Inflammatory macrophage treated with lipopolysaccharide for 1 hour (primary cell): Measurements from ENCODE around the gene CRYBA4.

Experiments
- DNase-seq, 2 donors: peaks; one replicate each; pipeline ENCODE4 v3.0.0-alpha.2; 2020 to 2022

CRYBA4 gene

DNA sequence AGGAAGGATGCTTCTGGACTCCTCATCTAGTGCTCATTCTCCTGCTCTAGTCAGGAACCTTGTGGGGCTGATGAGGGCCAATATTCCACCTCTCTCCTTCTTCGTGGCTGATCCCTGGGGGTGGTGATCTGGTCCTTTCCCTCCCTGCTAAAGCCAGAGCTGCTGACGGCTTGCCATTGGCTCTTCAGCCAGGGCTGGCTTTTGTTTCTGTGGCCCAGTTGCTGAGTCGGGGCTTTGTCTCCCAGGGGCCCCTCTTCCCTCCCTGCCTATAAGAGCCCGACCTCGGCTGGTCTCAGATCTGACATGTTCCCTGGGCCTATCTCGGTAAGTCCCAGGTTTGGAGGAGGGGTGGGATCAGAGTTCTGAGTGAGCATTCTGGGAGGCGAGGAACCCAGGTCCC, at the start of gene CRYBA4:
TSS of gene CRYBA4 (plus strand) at position 301 of the 400 bp plus-strand sequence. CDS start 634 bp downstream, outside the sequence.
- DNase-seq, result no peak

DNA sequence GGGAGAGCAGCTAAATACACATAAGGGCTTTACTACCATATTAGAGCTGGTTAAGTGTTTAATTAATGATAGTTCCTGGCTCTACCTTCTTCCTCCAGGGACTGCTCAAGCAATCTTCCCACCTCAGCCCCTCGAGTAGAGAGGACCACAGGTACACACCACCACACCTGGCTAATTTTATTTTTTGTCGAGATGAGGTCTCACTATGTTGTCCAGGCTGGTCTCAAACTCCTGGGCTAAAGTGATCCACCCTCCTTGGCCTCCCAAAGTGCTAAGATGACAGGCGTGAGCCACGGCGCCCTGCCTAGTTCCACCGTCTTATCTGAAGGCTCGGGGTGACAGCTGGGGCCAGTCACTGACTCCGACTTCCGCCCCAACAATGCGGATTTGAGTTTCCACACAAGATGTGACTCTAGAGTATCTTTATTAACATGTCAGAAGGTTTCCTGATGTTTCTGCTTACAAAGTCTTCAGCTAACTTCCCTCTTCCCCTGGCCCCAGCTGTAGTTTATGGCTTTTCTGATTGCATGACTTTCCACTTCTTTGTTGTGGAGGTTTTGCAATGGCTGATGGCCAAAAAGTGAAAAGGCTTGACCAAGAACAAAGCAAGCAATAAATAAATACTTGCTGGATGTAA, 48.6 kb upstream of the CRYBA4 start:
- peak; percentile 87 to 88 for DNase-seq

DNA sequence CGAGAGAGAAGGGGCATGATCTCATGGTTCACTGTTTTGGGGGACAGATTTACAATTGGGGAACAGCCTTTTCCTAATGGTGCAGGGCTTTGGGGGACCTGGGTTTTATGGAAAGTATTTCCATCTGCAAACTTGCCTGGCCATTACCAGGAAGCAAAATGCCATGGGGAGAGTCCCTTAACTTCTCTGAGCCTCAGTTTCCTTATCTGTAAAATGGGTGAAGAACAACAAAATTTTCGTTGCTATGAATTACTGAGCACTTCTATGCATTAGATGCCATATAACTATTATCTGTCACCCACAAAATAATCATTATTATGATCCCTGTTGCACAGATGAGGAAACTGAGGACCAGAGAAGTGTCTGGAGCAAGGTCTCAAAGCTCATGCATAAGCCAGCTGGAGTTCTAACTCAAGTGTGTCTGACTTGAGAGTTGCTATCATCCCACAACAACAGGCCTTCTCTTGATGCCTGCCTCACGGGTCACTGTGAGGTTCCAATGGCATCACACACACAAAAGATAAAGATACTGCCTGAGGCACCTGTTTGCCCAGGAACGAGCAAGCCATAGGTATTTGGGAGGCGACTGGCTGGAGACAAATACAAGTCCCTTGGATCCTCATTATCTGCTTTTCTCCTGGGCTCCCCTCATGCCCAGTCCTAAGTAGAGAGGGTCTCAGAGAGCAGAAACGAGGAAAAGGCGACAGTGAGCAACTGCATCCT, 47.6 kb upstream of the CRYBA4 start:
- no peak for DNase-seq

DNA sequence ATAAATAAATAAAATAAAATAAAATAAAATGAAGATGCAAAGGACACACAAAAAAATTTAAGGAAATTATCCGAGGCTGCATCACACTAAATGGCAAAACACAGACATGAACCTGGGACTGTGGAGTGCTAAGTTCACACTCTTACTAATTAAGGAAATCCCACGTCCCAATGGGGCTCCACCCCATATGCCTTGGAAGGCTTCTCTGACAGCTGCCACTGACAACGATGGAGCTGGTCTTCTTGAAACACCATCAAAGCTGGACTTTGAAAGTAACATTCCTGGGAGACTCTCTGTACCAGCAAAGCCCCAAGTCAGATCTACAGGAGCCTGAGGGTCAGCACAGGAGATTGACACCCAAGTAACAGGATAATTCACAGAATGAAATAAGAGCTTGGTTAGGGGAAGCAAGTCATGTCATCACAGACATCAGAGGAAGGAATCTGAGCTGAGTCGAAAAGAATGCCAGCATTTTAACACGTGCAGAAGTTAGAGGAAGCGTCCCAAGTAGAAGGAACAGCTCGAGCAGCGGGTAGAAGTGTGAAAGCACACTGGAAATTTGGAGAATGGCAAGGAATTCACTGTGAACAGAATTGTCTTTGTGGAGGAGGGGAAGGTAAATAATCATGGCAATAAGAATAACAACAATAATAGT, 45.6 kb upstream of the CRYBA4 start:
- peak; percentile 63 to 68 for DNase-seq

DNA sequence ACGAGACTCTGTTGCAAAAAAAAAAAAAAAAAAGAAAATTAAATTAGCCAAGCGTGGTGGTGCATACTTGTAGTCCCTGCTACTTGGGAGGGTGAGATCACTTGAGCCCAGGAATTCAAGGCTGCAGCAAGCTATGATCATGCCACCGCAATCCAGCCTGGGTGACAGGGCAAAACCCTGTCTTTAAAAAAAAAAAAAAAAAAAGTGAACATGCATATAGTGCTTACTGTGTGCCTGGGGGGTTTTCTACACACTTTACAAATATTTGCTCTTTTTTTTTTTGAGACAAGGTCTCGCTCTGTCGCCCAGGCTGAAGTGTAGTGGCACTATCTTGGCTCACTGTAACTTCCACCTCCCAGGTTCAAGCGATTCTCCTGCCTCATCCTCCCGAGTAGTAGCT, 44.7 kb upstream of the CRYBA4 start:
- no peak for DNase-seq

DNA sequence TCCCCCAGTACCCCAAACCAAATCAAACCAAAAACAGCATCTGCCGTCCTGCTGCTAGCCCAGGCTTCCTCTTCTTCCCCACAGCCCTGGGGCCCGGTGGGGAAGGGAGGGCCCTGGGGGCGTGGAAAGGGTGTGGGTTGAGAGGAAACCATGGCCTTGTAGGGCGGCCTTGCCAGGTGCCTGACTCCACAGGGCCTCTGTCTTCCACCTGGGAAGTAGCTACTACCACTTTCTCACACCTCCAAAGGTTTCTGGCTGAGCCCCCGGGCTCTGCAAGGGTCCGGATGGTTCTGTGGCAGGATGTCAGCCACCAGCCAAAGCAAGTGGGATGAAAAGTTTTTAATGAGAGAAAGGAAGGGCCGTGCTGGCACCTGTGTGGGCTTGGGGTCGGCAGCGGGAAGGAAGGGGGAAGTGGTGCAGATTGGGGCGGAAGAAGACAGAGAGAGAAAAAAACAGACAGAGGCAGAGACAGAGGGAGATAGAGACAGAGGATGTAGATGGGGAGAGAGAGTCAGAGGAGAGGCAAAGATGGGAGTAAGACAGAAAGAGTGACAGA, 42.4 kb upstream of the CRYBA4 start:
- DNase-seq, result peak; percentile 26 to 47

DNA sequence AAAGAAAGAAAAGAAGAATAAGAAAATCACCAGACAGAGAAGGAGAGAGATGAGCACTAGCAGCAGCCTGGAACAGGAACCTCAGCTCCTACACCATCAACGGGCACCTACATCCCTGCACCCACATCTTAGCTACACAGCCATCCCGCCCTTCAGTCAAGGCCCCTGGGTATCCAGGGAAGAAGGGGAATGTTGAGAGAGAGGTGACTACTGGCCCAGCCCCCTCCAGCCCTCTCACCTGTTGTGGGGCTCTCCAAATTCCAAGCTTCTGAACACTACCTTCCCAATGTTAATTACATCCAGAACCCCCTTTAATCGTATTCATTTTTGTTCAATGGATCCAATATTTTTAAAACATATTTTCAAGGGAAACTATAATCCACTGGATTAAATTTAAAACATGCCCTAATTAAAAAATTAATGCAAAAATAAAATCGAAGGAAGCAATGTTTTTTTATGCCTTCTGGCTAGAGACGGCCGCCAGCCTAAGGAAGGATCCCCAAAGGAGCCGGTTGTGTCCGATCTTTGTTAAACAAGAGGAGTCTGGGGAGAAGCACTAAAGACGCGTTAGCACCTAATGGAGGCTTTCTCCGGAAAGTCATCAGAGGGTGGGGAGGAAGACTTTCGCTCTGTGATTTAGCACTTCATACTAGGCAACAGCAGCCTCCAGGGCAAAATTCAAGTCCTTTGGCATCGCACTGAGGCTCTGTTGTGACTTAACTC, 41.4 kb upstream of the CRYBA4 start:
- DNase-seq, result no peak

DNA sequence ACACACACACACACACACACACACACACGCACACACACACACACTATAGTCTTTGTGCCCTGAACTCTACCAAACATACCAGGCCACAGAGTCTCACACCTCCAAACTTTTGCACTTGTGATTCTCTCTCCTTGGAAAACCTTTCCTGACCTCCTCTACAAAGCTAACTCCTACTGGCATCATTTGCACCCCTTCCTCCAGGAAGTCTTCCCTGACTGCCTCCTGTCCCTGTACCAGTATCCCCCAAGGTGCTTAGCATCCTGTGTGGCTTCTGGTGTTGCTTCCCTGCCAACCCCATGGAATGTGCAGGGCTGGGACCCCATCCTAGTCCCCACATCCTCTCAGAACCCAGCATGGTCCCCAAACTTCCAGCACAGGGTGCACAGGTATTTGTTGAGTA, 40.7 kb upstream of the CRYBA4 start:
- no peak for DNase-seq

DNA sequence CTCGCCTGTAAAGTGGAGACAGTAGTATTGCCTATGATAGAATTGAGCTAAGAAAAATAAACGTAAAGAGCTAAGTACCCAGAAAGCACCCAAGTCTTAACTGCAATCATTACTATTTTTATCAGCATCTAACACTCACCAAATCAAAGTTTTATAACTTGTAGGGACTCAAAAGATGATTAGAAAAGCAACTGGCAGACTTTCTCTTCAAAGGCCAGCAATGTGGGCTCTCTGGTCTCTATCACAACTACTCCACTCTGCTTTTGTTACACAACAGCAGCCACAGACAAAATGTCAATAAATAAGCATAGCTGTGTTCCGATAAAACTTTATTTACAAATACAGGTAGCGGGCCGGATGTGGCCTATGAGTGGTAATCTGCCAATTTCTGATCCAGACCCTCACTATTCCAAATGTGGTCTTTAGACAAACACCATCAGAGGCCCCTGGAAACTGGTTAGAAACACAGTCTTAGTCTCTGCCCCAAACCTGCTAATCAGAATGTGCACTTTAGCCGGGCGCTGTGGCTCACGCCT, 40.1 kb upstream of the CRYBA4 start:
- DNase-seq, result no peak

DNA sequence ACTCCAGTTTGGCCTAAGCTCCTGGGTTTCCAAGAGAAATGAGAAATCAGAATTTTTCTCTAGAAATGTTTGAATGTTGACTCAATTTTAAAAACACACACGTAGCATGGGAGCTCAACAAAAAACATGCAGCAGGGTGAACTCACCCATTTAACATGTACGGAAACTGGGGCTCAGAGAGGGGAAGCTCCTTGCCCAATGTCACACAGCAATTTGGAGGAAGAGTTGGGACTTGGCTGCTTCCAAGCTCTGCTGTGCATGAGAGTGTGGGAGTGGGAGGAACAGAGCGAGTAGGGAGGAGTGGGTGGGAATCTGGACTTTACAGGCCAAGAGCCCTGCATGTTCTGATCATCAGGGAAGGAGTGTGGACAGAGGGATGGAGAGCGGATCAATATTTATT, 37.8 kb upstream of the CRYBA4 start:
- no peak for DNase-seq

DNA sequence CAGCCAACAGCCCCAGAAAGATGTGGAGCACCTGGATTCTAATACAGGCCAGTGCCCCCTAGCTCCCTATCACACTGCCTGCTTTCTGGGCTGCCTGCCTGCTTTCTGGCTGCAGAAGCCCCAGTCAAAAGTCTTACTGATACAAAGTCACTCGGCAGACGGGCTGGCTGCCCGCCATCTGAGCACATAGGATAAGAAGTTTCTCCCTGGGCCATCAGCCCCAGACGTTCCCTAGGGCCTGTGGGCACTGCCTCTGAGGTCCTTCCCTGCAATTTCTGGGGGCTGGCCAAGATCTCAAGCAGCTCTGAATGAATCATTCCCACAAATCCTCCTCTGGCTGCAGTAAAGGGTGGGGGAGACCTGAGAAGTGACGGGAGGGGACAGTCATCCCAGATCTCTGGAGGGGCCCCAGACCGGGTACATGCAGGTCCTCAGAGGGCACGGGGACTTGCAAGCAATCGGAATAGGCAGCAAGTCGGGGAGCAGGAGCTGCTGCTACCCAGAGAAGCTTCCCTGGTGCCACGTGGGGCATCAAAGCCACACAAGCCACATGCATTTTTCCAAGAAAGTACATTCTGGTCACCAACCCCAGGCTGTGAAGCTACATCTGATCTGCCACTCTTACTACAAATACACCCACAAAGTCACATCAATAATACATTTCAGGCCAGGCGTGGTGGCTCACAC, 36.5 kb upstream of the CRYBA4 start:
- no peak for DNase-seq

DNA sequence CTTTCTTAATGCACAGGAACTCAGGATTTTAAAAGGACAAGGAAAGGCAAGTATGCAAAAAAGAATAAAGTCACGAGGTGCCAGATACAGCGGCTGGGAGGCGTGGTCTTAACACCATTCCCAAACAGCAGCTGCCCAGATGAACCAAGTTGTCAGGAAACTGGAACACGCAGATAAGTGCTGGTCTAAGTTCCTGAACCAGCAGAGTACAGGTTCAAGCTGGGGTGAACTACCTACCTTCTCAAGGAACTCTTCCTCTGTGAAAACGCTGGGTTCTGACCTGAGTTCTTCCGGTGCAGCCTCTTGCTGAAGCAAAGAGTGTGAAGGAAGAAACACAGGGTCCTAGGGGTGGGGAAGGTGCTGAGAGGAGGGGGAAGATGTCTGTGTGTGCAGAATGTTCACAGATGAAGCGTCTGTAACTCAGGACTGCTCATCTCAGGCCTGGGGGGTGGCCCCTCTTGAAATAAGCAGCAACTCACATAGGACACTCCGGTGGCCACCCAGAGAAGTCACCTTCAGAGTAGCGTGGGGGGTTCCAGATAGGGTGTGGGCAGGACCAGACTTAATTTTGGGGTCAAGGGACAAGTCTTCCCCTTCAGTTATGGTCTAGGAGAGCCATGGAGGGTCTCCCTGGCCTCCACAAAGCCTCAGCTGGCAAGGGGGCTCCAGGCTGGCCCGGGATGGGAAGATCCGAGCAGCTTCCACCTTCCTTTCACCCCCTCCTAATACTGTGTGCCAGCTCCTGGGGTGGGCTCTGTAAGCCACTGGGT, 35.0 kb upstream of the CRYBA4 start:
- no peak for DNase-seq

DNA sequence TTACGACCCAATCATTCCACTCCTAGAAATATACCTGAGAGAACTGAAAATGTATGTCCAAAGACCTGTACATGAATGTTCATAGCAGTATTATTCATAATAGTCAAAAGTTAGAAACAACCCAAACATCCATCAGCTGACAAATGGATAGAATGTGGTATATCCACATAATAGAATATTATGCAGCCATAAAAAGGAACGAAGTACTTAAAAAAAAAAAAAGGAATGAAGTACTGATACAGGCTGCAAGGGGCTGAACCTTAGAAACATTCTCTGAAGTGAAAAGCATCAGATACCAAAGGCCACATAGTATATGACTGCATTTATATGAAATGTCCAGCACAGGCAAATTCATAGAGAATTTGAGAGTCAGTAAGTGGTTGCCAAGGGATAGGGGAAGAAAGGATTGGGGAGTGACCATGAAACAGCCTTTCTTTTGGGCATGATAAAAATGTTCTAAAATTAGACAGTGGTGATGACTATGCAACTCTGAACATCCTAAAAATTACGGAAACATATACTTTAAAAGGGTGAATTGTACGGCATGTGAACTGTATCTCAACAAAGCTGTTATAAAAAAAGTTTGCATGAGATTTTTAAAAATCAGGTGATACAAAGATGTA, 33.7 kb upstream of the CRYBA4 start:
- DNase-seq, result peak; percentile 58 to 63

DNA sequence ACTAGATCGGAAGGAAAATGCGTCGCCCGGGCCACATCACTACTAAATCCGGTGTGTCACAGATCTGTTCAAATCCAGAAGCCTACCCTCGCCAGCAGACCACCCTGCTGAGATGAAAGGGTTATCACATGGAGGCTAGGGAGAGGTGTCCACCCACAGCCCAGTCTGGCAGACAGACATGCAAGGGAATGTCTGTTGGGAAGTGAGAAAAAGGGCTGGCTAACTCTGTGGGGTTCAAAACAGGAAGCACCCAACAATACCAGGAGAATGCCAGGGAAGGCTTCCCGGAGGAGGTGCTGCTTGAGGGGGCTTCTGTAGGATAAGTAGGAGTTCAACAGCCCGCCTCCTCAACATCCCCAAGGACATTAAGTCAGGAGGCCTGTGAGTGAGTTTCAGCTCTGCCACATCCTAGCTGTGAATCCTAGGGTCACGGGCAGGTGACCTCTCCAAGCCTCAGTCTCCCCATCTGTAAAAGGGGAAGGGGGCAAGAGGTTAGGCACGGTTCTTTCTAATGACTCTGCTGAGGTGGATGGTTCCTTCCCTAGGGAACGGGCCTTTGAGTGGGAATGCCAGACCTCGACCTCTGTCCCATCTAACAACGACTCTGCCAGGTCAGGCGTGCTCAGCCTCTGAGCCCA, 32.9 kb upstream of the CRYBA4 start:
- DNase-seq, result peak; percentile 23 to 25

DNA sequence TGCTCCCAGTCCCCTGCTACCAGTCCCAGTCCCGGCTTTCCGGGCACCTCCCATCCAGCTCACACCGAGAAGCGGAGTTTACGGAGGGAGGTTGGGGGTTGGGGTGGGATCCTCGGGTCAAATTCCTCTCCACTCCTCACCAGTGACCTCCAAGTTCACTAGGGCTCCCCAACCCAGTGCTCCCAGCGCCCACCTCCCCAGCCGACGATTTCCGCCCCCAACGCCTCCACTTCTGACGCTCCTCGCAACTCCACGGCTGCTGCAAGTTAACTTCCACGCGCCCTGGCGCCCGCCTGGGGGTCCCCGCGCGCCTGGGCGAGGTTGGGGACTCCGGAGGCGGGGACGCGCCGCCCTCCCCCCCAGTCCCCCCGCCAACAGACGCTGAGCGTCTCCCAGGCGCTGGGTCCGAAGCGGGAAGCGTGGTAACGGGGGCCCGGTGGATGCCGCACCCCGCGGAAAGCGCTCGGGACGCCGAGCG, 32.4 kb upstream of the CRYBA4 start:
- peak; percentile 23 for DNase-seq

DNA sequence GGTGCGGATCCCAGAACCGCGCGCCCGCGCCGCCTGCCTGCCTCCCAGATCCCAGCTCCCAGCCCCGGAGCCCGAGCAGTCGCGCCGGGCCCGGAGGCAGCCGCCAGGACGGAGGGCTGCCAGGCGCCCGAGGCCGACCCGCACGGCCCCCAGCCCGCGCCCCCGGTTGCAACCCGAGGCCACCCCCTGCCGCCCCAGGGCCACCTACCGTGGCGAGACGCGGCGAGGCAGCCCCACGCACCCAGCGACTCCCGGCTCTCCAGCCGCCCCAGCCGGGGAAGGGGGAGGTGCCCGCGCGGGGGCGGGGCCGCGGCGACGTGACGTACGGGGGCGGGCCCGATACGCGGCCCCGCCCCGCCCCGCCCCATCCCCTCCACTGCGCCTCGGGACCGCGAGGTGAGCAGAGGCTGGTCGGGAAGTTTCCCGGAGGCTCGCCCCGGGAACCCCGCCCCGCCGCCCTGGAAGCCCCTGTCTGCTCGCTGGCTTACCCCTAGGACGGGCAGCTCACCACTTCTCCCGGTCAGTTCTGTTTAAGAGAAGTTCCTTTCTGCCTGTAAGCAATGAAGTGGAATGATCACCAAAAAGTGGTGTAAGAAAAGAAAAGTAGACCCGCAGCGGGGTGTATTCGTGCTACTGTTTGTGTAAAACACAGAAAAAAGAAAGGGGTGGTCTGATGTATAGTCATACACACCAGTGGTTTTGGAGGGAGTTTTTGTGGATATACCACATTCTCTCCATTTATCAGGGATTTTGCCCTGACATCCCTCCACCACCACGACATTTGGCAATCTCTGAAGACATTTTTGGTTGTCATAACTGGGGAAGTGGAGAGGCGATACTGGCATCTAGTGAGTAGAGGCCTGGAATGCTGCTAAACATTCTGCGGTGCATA, 31.7 kb upstream of the CRYBA4 start, which contains the start of gene TPST2:
TSS of gene TPST2 (minus strand) at position 288 of the 892 bp plus-strand sequence. CDS start 48,502 bp downstream, outside the sequence.
- DNase-seq, result peak; percentile 73 to 83

DNA sequence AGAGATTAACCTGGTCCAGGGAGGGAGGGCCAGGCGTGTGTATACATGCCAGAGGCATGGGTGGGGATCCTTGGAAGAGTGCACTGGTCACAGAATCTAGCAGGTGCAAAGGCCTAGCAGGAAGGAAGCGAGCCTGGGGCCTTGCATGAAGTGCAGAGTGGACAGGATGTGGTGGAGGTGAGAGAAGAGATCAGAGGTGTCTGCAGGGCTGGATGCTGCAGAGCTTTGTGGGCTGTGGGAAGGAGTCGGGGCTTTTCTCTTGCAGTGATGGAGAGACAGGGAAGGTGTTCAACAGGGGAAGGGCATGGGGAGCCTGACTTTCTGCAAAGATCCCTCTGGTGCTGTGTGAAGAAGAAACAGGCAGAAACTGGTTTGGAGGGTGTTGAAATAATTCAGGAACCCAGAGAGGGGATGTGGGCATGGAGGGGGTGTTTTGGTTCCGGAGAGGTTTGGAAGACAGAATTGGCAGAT, 29.3 kb upstream of the CRYBA4 start:
- peak in 1 of 2 donors; percentile 17 for DNase-seq

DNA sequence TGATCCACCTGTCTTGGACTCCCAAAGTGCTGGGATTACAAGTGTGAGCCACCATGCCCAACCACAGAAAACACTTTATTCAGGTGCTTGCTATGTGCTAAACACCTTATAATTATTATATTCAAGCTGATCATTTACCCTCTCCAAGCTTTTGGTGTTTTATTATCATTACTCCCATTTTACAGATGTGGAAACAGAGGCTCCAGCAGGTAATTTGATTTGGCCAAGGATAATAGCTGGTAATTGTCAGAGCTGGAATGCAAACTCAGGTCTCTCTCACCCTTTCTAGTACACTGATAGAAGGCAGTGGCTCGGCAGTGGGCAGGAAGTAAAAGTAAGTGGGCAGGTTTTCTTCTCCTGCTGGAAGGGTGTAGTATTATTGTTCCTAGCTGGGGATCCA, 28.0 kb upstream of the CRYBA4 start:
- no peak for DNase-seq

DNA sequence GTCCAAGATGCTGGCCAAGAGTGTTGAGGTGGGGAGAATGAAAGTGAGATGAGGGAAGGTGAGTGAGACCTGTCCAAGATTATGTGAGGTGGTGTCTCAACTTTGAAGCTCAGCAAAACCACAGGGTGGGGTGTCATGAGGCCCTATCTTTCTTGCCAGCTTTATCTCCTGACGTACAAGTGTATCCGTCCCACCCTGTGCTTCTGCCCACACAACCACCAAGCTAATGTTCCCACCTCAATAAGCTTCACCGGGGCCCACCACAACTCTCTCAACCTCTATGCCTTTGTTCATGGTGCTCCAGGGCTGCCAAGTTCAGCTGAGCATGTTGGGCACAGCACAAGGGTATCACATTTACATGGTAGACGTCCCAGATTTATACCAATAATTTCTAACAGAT, 24.7 kb upstream of the CRYBA4 start:
- no peak for DNase-seq
